Right forelimb (tissue), 1 donor: ENCODE data around the gene FCHSD1.
"Not testable (repeated sequence)": the region's sequence is repeated elsewhere in the genome, so short reads cannot be mapped to it uniquely, and the experiment has no call there.

Source experiments
- DNase-seq: peaks from one replicate; pipeline ENCODE4 v3.0.0-alpha.2; 2018

FCHSD1 gene

DNA sequence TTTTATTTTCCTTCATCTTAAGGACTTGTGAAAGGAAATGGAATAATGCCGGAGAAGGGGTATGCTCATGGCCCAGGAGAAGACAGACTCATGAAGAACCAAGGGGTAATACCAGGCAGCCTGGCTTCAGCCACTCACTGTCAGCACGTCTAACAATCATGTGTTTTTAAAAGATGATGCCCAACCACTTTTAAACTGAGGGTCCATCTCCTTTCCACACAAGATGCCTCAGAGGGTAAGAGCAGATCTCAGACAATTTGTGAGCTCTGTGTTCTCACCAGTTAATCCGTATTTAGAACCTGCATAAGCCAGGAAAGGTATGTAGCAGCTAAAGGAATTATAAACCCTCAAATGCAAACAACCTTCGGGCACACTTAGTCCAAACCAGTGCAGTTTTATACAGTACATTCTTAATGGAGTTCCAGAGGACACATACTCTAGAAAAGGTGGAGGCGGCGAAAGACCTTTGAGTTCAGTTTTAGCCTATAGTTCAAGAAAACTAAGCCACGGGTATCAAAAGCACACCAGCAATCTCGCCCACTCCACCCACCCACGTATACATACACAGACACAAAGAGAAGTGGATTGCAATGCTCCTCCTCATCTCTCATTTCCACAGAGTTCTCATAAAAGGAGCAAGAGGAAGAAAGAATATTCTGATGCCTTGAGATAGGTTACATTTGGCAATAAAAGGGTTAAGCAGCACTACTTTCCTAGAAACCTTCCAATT is 35.1 kb downstream of the FCHSD1 start:
- DNase-seq: no peak

GRCh38 chr5:141613344-141613743 is 37.9 kb downstream of the FCHSD1 start:
- no peak for DNase-seq

DNA sequence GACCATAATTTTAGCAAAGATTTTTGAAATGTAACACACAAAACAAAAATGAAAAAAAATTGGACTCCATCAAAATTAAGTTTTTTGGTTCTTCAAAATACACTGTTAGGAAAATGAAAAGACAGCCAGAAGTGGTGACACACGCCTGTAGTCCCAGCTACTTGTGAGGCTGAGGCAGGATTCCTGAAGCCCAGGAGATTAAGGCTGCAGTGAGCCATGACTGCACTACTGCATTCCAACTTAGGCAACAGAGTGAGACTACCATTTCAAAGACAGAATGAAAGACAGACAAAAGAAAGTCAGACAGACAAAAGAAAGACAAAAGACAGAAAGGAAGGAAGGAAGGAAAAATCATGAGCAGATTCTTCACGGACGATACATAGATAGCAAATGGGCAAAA is 39.9 kb downstream of the FCHSD1 start:
- DNase-seq: no peak

- DNase-seq: not testable (repeated sequence)
Observed at GRCh38 chr5:141609921-141610320, 41.3 kb downstream of the FCHSD1 start.

DNA sequence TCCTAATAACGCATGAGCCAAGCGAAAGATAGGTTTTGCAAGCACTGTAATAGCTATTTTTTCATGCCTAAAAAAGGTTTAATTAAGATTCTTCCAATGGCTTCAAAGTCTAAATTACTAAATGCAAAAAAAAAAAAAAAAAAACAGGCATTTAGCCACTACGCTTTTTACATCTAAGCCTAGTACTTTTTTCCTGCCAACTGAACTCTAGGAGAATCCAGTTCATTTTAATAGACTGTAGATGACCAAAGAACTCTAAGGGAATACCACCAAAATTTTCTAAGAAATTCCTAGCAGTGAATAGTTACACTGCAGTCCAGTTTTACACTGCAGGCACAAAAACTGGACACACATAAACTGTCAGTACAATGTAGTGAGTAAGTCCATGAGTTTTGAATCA is 42.2 kb downstream of the FCHSD1 start:
- DNase-seq: no peak

GRCh38 chr5:141608557-141608956 is 42.7 kb downstream of the FCHSD1 start:
- DNase-seq: no peak

DNA sequence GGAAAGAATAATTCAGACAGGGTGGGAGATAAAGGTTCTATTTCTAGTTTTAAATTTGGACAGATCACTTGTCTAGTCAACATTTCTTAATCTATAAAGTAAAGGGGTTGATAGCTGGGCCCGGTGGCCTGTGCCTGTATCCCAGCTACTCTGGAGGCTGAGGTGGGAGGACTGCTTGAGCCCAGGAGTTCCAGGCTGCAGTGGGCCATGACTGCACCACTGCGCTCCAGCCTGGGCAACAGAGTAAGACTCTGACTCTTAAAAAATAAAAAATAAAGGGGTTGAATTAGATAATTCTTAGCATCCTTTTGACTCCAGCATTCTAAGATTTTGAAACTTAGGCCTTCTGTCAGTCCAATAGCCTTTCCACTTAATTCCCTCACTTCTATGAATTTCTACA is 43.2 kb downstream of the FCHSD1 start:
- no peak for DNase-seq

DNA sequence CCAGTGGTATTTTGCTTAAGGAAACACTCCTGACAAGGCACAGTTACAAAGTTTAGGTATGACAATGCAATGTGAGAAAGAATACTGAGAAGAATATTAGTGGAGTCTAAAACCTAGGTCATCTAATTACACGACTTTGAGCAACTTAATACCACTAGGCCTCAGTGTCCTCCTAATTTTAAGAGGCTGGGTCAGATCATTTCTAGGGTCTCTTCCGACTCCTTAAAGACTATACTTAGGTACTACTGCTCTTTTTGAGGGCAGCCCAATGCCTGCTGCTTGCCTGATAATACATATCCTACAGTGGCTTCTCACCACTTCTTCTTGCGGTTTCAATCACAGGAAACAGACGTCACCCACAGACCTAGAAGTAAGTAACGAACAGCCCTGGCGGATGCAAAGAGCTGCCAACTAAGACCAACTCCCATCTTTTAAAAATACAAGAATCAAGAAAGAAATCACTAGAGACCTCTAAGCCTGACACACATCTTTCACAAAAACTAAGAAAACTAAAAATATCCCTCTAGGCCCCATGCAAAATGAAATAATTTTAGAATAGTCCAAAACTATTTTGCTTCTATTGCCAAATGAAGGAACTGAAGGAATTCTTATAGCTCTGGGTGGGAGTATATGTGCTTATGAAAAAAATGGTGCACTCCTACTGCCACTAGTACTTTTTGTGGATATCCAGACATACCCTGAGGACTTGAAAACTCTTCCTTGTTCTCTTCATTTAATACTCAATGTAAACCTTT is 45.5 kb downstream of the FCHSD1 start:
- DNase-seq: no peak

DNA sequence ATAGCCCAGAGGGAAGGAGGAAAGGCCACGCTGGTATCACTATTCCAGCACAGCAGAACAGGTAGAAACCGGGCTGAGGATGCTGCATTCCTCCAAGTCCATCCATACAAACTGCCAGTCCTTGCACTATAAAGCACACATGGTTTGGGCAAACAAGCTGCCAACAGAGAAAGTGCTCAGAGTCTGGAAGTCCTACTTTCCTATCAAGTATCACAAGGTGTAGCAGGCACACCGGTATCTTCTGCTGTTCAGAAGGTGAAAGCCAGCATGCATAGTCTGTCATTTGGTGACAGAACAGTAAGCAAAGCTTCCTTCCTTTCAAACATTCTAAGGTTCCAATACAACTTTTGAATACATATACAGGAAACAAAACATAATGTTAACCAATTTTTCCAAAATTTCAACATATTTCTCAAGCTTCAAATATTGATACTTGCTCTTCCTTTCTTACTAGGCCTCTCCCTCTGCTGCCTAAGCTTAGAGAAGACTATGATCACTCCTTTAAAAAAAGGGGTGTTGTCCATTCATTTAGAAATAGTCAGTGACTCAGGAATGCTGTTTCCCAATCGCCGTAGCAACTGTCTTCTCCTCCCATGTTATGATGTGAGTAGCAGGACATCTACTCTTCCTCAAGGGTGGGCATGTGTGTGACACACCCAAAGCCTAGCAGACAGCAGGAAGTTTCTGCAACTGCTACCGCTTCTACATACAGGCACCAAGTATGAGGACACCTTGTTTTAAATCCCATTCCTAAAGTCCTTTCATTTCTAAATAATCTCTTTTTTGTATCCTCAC is 47.1 kb downstream of the FCHSD1 start:
- DNase-seq: no peak

GRCh38 chr5:141602606-141603005 is 48.6 kb downstream of the FCHSD1 start:
- DNase-seq: no peak

DNA sequence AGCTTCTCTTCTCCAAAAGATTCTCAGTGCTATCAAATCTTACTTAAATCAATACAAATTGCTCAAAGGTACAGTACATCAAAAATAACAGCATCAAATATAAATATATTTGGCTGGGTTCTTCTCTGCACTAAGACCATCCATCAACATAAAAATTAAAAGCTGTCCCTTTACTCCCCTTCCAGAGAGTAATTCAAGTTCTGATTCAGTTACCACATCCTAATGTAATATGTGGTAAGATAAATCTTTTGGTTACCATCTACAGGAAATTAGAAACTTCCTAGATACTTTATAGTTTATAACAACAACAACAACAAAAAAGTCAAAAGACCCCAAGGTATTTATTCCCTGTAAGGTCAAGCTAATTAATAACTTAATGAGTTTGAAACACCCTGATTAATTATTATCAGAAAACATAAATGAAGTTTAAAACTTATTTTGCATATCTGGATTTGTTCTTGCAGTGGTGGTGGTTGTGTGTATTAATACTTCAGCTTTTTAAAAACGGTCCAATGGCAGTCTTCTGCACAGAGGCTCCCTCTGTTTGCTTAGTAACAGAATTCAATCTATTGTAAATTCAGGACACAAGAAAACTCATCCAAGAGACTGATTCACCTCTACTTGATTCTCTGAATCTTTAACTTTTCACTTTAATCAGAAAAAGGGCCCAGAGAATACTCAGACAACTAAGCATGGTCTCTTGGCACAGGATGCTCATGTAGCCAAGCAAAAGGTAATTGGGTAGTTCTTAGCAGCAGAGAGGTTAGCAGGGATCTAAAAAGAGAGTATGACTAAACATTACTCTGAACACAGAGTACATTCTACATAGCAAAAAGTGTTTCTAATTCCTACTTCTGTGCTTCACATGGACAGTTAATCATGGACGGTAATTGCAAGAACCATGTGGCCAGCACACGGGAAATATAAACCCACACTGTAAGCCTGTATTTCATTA is 52.5 kb downstream of the FCHSD1 start:
- no peak for DNase-seq

- no peak for DNase-seq
Observed at GRCh38 chr5:141597814-141598213, 53.4 kb downstream of the FCHSD1 start.

- DNase-seq: no peak
Observed at GRCh38 chr5:141597394-141597793, 53.8 kb downstream of the FCHSD1 start.

DNA sequence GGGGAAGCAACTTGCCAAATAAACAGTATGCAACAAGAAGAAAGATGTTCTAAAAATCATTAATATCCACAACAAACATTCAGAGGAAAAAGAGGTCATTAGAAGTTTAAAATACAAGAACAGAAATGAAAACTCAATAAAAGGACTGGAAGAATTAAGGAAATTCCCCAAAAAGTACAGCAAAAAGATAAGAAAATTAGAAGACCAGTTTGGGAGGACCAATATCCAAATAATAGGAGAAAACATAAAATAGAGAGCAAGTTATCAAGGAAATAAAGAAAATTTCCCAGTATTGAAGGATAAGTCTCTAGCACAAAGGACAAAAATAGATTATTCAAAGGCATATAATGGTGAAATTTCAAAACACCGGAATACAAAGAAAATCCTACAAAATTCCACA is 54.4 kb downstream of the FCHSD1 start:
- no peak for DNase-seq

GRCh38 chr5:141590127-141590526 is 61.1 kb downstream of the FCHSD1 start:
- DNase-seq: no peak
